GM18507 (cell line): ENCODE data around the gene ARL3.
A peak's percentile ranks its signal among the peaks of the same experiment; 100 is the strongest.
"Not testable (repeated sequence)": the region's sequence is repeated elsewhere in the genome, so short reads cannot be mapped to it uniquely, and the experiment has no call there.

Experiments used
- DNase-seq: peaks from one replicate; pipeline ENCODE4 v3.0.0; 2011; ENCODE audit warnings: low read depth; ENCODE audit not compliant: insufficient read length; ENCODE audit errors: extremely low spot score
- FAIRE-seq: peaks from 2 replicates; lab custom pipeline; 2011; peaks lifted over from hg19 to GRCh38; lab: Jason Lieb, UNC

The ARL3 gene

GRCh38 chr10:102713814-102714620, at the start of gene ARL3:
TSS of gene ARL3 (minus strand) at chr10:102714397. CDS start at chr10:102714275, 122 bp downstream.
- peak; percentile 97 for FAIRE-seq
- DNase-seq: peak; percentile 96

GRCh38 chr10:102763037-102763607, 48.9 kb upstream of the ARL3 start:
- DNase-seq (no peak), FAIRE-seq (no peak)

GRCh38 chr10:102762401-102763015, 48.3 kb upstream of the ARL3 start:
- FAIRE-seq: no peak
- DNase-seq: no peak

GRCh38 chr10:102761981-102762380, 47.8 kb upstream of the ARL3 start:
- FAIRE-seq (no peak), DNase-seq (no peak)

GRCh38 chr10:102759497-102760210, 45.5 kb upstream of the ARL3 start:
- DNase-seq: no peak
- FAIRE-seq: no peak

GRCh38 chr10:102758933-102759262, 44.7 kb upstream of the ARL3 start:
- FAIRE-seq, DNase-seq: not testable (repeated sequence)

GRCh38 chr10:102758240-102758932, 44.2 kb upstream of the ARL3 start:
- FAIRE-seq (no peak), DNase-seq (no peak)

GRCh38 chr10:102757323-102757722, 43.1 kb upstream of the ARL3 start:
- DNase-seq: no peak

GRCh38 chr10:102753718-102754117, 39.5 kb upstream of the ARL3 start:
- no peak for FAIRE-seq

More at GRCh38 chr10:102757323-102757722, 43.1 kb upstream of the ARL3 start:
- FAIRE-seq: no peak

GRCh38 chr10:102752934-102753664, 38.9 kb upstream of the ARL3 start:
- FAIRE-seq (peak; percentile 54), DNase-seq (peak; percentile 25)

More at GRCh38 chr10:102753718-102754117, 39.5 kb upstream of the ARL3 start:
- no peak for DNase-seq

- FAIRE-seq (no peak), DNase-seq (no peak)
Observed at GRCh38 chr10:102752266-102752930, 38.2 kb upstream of the ARL3 start.

- FAIRE-seq (no peak), DNase-seq (no peak)
Observed at GRCh38 chr10:102745157-102745556, 31.0 kb upstream of the ARL3 start.

GRCh38 chr10:102744374-102745051, 30.3 kb upstream of the ARL3 start:
- DNase-seq (no peak), FAIRE-seq (no peak)

GRCh38 chr10:102743588-102744373, 29.6 kb upstream of the ARL3 start, which contains the start of gene WBP1L:
TSS of gene WBP1L (plus strand) at chr10:102743948. CDS start at chr10:102744054, 106 bp downstream.
- FAIRE-seq (peak; percentile 99), DNase-seq (peak; percentile 89)

- no peak for FAIRE-seq
Observed at GRCh38 chr10:102743078-102743587, 28.9 kb upstream of the ARL3 start.

GRCh38 chr10:102742313-102742712, 28.1 kb upstream of the ARL3 start:
- DNase-seq, FAIRE-seq: not testable (repeated sequence)

More at GRCh38 chr10:102743078-102743587, 28.9 kb upstream of the ARL3 start:
- no peak for DNase-seq
